Measurements from ENCODE around the gene SLAMF1.
"Not testable (repeated sequence)": the region's sequence is repeated elsewhere in the genome, so short reads cannot be mapped to it uniquely, and the experiment has no call there.

SLAMF1 gene

DNA sequence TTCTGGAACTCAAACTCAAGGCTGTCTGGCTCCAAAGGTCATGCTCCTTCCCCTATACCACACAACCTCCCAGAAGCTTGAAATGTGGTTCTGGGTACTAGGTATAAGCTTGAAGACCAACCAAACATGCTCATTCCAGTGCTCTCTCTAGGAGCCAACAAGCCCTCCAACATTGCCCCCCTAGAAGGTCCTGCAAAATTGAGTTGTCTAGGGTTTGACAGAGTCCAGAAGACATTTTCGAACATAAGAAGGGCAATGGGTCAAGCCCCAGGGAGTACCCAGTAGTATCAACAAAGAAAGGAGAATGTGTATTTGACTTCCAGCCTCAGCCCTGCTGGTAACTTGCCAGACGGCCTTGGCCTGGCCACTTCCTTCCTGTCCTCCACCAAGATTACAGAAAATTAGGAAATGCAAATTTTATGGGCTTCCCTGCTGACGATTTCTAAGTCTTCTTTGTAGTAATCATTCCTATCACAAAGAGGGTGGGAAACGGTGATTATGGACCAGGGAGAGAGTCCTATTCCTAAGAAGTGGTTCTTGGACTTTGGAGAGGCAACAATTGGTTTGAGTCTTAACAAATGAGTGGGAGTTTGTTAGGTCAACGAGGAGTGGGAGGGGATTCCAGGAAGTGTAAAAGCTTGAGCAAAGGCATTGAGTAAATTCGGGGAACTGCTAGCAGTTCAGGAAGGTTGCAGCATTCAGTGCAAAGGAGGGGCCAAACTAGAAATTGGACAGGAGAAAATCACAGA, 18.7 kb upstream of the SLAMF1 start:
- DNase-seq (ENCODE audit: low read depth in 1 of 2, low spot score in 1 of 2) = no peak

GRCh38 chr1:160664573-160665051, 17.8 kb upstream of the SLAMF1 start:
- DNase-seq (ENCODE audit: low read depth in 1 of 2, low spot score in 1 of 2) = no peak

GRCh38 chr1:160662910-160663309, 16.1 kb upstream of the SLAMF1 start:
- no peak for DNase-seq (ENCODE audit: low read depth in 1 of 2, low spot score in 1 of 2)

GRCh38 chr1:160659566-160659965, 12.7 kb upstream of the SLAMF1 start:
- no peak for DNase-seq (ENCODE audit: low read depth in 1 of 2, low spot score in 1 of 2)

GRCh38 chr1:160658814-160659193, 12.0 kb upstream of the SLAMF1 start:
- no peak for DNase-seq (ENCODE audit: low read depth in 1 of 2, low spot score in 1 of 2)

DNA sequence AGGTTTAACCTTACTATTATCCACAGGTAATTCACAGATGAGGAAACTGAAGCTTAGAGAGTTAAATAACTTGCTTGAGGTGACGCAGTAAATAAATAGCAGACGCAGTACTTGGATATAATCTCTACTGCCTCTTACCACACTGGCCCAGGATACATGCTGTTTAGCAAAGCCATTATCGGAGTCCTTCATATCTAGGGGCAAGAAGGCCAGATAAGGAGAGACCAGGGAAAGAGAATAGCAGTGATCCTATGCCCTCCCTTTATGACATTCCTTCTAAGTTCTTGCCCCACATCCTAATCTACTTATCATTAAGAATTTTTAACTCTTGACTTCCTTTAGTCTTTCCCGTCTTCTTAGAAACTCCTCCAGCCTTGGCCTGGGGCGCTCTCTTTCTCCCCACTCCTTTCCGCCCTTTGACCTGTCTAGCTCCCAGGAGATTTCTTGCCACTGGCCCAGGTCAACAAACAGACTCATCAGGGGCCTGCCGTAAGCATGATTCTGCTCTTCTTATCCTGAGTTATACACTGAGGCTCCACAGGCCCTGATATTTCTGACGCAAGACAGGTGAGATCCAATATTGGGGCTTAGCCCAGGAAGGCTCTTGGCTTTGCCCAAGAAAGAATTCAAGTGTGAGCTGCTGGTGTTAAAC, 11.4 kb upstream of the SLAMF1 start:
- no peak for DNase-seq (ENCODE audit: low read depth in 1 of 2, low spot score in 1 of 2)

GRCh38 chr1:160657250-160657781, 10.5 kb upstream of the SLAMF1 start:
- no peak for DNase-seq (ENCODE audit: low read depth in 1 of 2, low spot score in 1 of 2)

- DNase-seq (ENCODE audit: low read depth in 1 of 2, low spot score in 1 of 2) = no peak
These were observed 9.9 kb upstream of the SLAMF1 start for GRCh38 chr1:160656737-160657136.

GRCh38 chr1:160653620-160654016, 6.8 kb upstream of the SLAMF1 start:
- DNase-seq (ENCODE audit: low read depth in 1 of 2, low spot score in 1 of 2) = no peak

- no peak for DNase-seq (ENCODE audit: low read depth in 1 of 2, low spot score in 1 of 2)
These were observed 6.2 kb upstream of the SLAMF1 start for GRCh38 chr1:160652924-160653619.

DNA sequence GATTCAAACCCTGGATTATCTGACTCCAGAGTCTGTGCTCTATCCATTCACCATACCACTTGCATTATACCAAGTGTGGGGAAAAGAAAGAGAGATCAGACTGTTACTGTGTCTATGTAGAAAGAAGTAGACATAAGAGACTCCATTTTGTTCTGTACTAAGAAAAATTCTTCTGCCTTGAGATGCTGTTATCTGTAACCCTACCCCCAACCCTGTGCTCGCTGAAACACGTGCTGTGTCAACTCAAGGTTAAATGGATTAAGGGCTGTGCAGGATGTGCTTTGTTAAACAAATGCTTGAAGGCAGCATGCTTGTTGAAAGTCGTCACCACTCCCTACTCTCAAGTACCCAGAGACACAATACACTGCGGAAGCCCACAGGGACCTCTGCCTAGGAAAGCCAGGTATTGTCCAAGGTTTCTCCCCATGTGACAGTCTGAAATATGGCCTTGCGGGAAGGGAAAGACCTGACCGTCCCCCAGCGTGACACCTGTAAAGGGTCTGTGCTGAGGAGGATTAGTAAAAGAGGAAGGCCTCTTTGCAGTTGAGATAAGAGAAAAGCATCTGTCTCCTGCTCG, 5.3 kb upstream of the SLAMF1 start:
- not testable (repeated sequence) for DNase-seq (ENCODE audit: low read depth in 1 of 2, low spot score in 1 of 2)

- DNase-seq (ENCODE audit: low read depth in 1 of 2, low spot score in 1 of 2) = no peak
These were observed 4.7 kb upstream of the SLAMF1 start for GRCh38 chr1:160651433-160652064.

GRCh38 chr1:160647329-160647720, 481 bp upstream of the SLAMF1 start:
- DNase-seq (ENCODE audit: low read depth in 1 of 2, low spot score in 1 of 2) = no peak

DNA sequence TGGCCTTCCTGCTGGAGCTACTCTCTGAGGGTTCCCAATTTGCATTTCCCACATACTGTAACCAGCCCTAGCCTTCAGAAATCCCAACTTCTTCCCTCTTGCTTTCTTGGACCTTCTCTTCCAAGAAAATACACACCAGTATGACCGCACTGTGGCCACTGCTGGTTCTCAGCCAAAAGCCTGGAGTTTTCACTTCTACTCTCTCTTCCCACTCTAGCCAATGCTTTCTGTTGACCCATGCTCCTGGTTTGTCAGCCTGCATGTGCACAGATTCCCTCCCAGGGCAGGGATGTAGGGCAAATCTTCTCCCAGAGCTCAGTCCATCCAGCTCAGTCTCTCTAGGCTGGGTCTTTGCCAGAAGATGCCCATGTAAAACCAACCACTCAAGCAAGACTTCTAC, 664 bp downstream of the SLAMF1 start:
- DNase-seq (ENCODE audit: low read depth in 1 of 2, low spot score in 1 of 2) = no peak

GRCh38 chr1:160645386-160646130, 1.3 kb downstream of the SLAMF1 start:
- DNase-seq (ENCODE audit: low read depth in 1 of 2, low spot score in 1 of 2) = no peak

- no peak for DNase-seq (ENCODE audit: low read depth in 1 of 2, low spot score in 1 of 2)
These were observed 2.4 kb downstream of the SLAMF1 start for GRCh38 chr1:160644399-160644798.

GRCh38 chr1:160643138-160643537, 3.7 kb downstream of the SLAMF1 start:
- DNase-seq (ENCODE audit: low read depth in 1 of 2, low spot score in 1 of 2) = no peak

- DNase-seq (ENCODE audit: low read depth in 1 of 2, low spot score in 1 of 2) = no peak
These were observed 4.6 kb downstream of the SLAMF1 start for GRCh38 chr1:160642281-160642644.

GRCh38 chr1:160641323-160642280, 5.2 kb downstream of the SLAMF1 start:
- DNase-seq (ENCODE audit: low read depth in 1 of 2, low spot score in 1 of 2) = no peak

Data from activated T-helper 1 cell treated with anti-CD3 and anti-CD28 coated beads, Interleukin-2, amount 50 U/mL, for 16 hours (primary cell).